GM23248 (cell line): ENCODE results near the gene C3orf38.

Source experiments
- EZH2 ChIP-seq: fragments of 200-600 bp; sonication (generic); IDR thresholded peaks from 2 replicates; pipeline ENCODE4 v1.6.1; 2018; ENCODE audit warnings: antibody characterized with exemption, mild to moderate bottlenecking; ENCODE audit not compliant: insufficient read depth, poor library complexity, severe bottlenecking
- EZH2phosphoT487 ChIP-seq: fragments of 200-600 bp; sonication (generic); IDR thresholded peaks from 2 replicates; pipeline ENCODE4 v1.6.1; 2018; ENCODE audit warnings: antibody characterized with exemption, moderate library complexity, mild to moderate bottlenecking, low read depth; ENCODE audit not compliant: insufficient read depth

- TF ChIP-seq EZH2, result no peak
- TF ChIP-seq EZH2phosphoT487, result no peak
Measured at GRCh38 chr3:88203642-88204055, 53.9 kb downstream of the C3orf38 start.
